C4-2B (cell line): Measurements from ENCODE around the gene TIPIN.

Source experiments
- H3K27ac ChIP-seq: fragments of 450-650 bp; 2 replicates; pipeline ENCODE4 v1.5.1; 2017
- CTCF ChIP-seq: fragments of 450-650 bp; conservative IDR thresholded peaks from 2 replicates; pipeline ENCODE4 v1.5.1; 2017; ENCODE audit warnings: mild to moderate bottlenecking
- ZFX ChIP-seq: fragments of 450-650 bp; IDR thresholded peaks from 2 replicates; pipeline ENCODE4 v1.6.1; 2017

TIPIN gene

DNA sequence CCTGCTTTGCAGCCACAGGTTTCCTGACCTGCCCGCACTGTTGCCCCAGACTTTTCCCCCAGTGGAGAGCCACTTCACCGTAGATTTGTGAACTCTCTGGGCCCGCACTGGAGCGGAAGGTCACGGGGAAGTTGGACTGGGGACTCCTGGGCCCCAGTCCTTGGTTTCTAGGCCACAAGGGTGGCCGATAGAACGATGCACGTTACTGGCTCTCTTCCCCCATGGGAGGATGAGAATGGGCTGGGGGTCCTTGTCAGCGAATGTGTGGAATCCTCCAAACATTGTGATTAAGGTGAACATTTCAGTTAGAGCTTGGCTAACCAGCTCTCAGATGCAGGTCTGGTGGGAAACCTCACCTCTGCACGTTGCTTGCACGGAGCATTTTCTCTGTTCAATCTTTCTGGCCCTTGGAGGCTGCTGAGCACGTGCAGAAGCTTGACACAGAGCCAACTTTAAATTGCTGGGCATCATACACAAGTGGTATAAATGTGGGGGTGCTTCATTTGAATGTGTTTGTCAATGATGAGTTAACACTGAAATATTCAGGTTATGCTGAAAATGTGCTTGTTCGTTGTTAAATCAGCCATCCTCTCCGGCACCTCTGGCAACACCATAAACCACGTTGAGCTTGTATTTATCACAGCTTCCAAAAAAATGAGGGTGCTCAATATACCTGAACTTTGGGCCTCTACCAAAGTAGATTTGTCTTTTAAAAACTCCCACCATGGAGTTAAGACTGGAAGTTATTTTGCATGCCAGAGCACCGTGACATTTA, 62.1 kb downstream of the TIPIN start:
- no peak for TF ChIP-seq ZFX
- TF ChIP-seq CTCF: no peak
- H3K27ac ChIP-seq: peak overlapping the region; percentile 89

DNA sequence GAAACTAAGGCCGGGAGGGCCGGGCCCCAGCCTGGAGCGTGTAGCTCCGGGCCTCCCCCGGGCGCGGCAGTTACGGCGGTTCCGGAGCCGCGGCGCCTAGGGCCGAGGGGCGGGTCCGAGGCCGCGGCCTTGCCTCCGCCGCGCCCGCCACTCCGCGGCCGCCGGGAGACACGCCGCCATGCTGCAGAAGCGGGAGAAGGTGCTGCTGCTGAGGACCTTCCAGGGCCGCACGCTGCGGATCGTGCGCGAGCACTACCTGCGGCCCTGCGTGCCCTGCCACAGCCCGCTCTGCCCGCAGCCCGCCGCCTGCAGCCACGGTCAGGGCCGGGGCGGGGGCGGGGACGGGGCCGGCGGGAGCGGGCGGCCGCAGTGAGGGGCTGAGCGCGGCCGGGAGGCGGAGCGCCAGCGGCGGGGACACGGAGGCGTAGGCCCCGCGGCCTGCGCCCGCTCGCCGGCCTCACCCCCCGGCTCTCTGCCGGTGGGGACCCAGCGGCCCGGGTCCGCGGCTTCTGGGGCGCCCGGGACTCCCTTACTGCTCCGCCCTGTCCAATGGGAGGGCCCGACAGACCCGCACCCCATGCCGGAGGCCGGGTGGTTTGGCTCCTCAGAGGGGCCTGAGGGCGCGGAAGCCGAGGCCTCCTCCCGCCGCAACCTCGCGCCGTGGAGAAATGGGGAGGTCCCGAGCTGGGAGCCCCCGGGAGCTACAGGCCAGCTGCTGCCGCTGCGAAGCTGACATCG, 62.9 kb downstream of the TIPIN start, which contains the start of gene DIS3L:
TSS of gene DIS3L (plus strand) at position 150 of the 738 bp plus-strand sequence. CDS start at position 179, 29 bp downstream.
- TF ChIP-seq CTCF (peak; percentile 10; the same call in 1 of the 2 replicates), ZFX (peak; percentile 100)
- peak within 1 kb of the TSS; percentile 89 for H3K27ac ChIP-seq

DNA sequence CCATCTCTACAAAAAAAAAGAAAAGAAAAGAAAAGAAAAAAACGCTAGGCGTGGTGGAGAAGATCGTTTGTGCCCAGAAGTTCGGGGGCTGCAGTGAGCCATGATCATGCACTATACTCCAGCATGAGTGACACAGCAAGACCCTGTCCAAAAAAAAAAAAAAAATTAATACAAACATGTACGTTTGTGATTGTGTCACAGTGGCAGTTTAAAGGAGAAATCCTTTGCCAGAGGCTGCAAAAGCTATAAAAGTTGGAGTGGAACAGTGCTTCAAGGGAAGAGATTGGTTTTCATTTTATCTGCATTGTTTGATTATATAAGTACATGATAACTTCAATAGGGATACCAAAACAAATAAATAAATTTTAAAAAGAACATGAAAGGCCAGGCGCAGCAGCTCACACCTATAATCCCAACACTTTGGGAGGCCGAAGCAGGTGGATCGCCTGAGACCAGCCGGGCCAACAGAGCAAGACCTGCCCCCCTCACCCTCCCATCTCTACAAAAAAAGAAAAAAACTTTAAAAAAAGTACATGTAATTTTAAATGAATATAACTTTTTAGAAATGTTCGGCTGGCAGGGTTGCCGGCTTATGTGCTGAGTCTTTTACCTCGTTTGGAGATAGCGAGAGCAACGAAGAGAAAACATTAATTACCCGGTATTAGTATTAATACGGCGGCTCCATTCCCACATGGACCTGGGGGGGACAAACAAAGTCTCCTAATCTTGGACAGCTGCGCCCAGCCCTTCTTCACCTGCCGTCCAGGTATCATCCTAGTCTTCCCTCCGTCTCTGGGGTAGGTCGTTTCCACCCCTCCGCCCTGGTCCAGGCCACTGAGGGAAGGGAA, 63.7 kb downstream of the TIPIN start:
- TF ChIP-seq ZFX (no peak), CTCF (no peak)
- H3K27ac ChIP-seq: peak overlapping the region; percentile 89

DNA sequence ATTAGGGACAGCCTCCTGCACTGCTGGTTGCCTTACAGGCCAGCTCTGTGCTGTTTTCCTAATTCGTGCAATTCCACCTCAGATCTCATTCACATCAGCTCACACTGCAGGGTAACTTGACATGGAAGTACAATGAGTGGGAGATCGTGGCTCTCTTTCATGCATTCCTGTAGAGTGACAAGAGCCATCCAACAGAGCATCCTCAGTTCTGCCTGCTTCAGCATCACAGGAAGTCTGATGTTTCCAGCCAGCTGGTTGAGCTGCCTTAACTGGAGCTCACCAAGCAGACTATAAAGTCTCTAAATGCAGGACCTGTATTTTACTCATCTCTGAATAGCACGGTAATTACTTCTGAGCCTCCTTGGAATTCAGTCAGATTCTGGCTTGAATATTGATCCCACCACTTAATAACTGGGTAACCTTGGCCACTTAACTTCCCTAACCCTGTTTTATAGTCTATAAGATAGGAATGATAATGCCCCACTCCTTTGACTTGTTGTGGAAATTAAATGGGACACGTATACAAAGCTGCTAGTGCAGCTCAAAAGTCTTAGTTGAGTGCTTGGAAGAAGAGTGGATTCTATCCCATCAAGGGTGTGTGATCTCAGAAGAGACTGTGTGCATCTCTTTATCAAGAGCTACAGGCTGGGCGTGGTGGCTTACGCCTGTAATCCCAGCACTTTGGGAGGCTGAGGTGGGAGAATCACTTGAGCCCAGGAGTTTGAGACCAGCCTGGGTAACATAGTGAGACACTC, 64.5 kb downstream of the TIPIN start:
- H3K27ac ChIP-seq: peak overlapping the region; percentile 89
- TF ChIP-seq CTCF (no peak), ZFX (no peak)

DNA sequence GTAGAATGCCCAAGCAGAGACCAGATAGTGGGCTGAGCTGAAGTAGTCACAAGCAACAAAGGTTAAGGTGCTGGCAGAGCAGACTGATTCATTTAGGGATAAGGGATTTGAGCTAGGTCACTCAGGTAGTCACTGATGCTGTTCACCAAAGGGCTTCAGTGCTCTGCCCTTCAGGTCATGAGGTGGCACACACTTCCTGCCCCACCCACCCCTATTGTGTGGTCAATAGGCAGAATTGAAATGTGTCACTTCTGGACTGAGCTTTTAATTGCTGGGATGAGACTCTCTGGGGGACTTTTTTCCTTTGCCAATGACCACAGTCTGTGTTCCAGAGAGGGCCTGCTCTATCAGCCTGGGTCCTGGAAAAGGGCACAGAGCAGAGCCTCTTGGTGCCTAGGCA, 66.0 kb downstream of the TIPIN start:
- TF ChIP-seq CTCF (no peak), ZFX (no peak)
- H3K27ac ChIP-seq: no peak overlapping the region

GRCh38 chr15:66290007-66290406, 66.5 kb downstream of the TIPIN start:
- no peak overlapping the region for H3K27ac ChIP-seq
- TF ChIP-seq ZFX (no peak), CTCF (no peak)
